Superior temporal gyrus (tissue), 1 donor: ENCODE data around the gene MPV17L2.
A peak's percentile ranks its signal among the peaks of the same experiment; 100 is the strongest.
"Not testable (repeated sequence)": the region's sequence is repeated elsewhere in the genome, so short reads cannot be mapped to it uniquely, and the experiment has no call there.

Source experiments
- DNase-seq: peaks from one replicate; pipeline ENCODE4 v3.0.0-alpha.2; 2016; ENCODE audit errors: extremely low spot score

The MPV17L2 gene

DNA sequence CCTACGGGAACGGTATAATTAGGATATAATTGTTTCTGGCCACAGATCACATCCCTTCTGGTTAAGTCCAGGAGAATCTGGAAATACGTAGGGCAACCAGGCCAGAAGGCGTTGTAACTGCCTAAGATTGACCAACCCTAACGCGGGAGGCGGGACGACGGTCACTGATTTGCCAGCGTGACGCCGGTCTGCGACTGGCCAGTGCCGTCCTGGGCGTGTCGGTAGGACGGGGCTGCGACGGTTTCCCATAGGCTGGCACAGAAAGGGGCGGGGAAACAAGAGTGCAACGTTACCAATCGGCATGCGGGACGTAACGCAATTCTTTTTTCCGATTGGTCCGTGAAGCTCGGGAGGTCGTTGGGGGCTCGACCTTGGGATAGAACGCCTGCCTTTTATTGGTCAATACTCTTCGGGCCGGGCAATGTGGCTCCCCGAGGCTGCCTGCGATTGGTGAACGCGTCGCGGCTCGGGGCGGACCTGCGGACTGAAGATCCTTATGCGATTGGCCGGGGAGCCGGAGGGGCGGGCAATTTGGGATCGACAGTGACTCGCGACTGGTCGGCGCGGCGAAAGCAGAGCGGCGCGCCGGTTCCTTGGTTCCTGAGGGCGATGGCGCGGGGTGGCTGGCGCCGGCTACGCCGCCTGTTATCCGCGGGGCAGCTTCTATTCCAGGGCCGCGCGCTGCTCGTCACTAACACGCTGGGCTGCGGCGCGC lies at the start of gene MPV17L2:
TSS of gene MPV17L2 (plus strand) at position 546 of the 715 bp plus-strand sequence. CDS start at position 610, 64 bp downstream.
- DNase-seq = peak; percentile 100

DNA sequence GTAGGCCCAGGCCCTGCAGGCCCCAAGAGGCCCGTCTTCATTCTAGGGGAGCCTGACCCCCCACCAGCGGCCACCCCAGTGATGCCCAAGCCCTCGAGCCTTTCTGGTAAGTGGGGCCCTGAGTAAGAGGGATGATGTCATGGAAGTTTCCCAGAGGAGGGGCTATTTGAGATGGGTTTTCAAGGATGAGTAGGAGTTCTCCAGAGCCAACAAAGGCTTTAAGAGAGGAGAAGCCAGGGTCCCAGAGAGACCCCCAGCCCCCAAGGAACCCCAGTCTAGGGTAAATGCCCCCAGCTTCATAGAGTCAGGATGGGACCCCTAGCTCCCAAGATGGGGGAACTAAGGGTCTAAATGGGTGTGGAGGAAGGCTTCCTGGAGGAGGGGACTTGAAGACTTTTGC lies 49.1 kb upstream of the MPV17L2 start:
- DNase-seq = no peak

- no peak for DNase-seq
Measured at GRCh38 chr19:18144361-18144760, 48.7 kb upstream of the MPV17L2 start.

DNA sequence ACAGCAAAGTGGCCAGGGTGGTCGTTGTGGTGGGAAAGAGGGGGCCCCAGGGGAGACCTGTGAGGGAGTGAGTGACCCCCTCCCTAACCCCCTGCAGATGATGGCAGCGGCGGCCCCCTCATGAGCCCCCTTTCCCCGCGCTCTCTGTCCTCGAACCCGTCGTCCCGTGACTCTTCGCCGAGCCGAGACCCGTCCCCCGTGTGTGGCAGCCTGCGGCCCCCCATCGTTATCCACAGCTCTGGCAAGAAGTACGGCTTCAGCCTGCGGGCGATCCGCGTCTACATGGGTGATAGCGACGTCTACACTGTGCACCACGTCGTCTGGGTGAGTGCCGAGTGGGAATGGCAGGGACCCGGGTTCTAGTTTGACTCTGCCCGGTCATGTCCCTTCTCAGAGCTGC lies 48.1 kb upstream of the MPV17L2 start:
- no peak for DNase-seq

DNA sequence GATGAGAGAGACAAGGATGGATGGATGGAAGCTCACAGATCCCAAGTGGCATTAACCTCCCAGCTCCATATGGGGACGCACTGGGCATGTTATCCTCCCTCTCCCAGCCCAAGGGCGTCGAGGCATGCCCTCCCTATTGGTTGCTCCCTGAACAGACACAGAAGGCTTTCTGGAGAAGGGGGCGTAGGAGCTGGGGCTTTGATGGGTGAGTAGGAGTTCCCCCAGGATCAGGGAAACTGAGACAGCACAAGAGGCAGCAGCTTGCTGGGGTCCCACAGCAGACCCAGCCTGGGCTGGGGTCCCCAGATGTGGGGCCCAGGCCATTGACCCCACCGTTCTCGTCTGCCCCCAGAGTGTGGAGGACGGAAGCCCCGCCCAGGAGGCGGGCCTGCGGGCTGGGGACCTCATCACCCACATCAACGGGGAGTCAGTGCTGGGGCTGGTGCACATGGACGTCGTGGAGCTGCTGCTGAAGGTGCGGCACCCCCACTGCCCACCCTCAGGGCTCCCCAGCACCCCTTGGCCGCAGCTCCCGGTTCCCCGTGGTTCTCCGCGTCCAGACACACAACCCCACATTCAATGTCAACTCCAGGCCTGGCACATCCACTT lies 47.5 kb upstream of the MPV17L2 start:
- DNase-seq = no peak

- no peak for DNase-seq
Measured at GRCh38 chr19:18147396-18147795, 45.6 kb upstream of the MPV17L2 start.

- no peak for DNase-seq
Measured at GRCh38 chr19:18149596-18149975, 43.4 kb upstream of the MPV17L2 start.

DNA sequence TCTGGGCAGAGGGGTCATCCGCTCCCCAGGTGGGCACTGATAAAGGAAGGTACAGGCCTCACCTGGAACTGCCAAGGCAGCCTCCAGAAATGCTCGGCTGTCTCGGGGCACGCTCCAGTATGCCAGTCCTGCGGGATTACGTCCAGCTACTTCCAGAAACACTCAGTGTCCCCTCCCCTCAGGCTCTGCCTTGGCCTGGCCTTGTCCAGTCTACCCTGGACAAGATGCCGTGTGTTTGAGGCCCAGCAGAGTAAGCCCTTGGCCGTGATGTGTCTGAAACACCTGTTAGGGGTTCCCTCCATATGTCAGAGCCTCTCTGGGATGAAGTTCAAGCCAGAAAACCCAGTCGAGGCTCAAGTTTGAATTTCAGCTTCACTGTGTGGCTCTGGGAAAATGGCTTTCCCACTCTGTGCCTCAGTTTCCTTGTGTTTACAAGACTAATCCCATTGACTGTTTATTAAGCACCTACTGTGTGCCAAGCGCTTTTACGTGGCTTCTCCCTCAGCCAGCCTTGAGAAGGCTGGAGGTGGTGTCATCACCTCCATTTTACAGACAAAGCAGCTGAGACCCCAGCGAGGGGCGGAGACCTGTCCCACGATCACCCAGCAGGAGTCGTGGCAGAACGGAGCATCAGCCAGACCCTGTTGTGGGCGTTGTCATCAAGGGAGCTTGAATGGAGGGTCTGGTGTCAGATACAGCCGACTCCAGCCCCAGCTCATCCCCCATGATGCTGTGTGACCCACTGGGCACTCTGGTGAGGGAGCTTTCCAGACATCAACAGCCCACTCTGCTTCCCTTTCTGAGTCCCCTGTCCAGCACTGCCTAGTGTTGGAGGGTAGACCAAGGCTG lies 42.0 kb upstream of the MPV17L2 start:
- no peak for DNase-seq

DNA sequence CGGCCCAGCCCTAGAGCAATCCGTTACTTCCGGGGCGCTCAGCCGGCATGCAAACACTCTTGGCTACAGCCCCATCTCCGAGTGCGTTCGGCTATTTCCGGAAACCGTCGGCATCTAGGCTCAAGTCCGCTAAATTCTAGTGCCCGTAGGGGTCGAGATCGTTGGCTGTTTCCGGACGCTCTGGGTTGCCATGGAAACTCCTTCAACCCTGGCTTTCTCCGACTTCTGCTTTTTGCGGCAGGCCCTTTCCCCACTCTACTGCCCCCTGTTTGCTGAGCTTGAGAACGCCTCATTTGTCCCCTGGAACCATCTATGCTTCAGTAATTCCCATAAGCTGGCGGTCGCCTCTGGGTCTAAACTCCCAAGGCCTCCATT lies 40.6 kb upstream of the MPV17L2 start:
- DNase-seq = peak; percentile 96

- DNase-seq = peak; percentile 99
Measured at GRCh38 chr19:18152817-18153555, 40.0 kb upstream of the MPV17L2 start, which contains the start of gene PIK3R2. Gene PIK3R2, plus strand, starts transcription at chr19:18153163. Its CDS starts 2,717 bp downstream, at chr19:18155880.

DNA sequence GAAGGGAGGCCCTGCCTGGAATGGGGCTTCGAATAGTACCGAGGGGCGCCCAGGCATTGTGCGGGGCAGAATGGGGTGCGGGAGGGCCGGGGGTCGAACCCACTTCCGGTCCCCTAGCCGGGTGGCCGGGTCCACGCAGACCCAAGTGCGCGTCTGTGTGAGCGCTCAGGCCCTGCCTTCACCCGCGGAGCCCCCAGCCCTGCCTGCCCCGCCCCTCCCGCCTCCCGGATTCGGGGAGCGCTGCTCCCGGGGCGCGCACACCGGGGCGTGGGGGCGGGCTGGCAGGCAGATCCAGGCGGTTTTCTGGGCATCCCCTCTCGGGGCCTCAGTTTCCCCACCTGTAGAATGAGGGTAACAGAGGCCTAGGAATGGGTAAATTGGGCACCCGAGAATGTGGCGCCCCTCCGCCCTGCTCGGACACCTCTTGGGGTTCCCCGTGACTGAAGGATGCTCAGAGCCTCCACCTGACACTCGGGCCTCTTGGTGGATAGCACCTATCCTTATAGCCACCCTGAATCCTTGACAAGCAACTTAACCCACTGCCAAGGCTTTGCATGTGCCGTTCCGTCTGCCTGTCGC lies 39.4 kb upstream of the MPV17L2 start:
- DNase-seq = no peak

- DNase-seq = no peak
Measured at GRCh38 chr19:18155095-18156087, 37.6 kb upstream of the MPV17L2 start.

GRCh38 chr19:18156268-18156667 lies 36.8 kb upstream of the MPV17L2 start:
- DNase-seq = no peak

DNA sequence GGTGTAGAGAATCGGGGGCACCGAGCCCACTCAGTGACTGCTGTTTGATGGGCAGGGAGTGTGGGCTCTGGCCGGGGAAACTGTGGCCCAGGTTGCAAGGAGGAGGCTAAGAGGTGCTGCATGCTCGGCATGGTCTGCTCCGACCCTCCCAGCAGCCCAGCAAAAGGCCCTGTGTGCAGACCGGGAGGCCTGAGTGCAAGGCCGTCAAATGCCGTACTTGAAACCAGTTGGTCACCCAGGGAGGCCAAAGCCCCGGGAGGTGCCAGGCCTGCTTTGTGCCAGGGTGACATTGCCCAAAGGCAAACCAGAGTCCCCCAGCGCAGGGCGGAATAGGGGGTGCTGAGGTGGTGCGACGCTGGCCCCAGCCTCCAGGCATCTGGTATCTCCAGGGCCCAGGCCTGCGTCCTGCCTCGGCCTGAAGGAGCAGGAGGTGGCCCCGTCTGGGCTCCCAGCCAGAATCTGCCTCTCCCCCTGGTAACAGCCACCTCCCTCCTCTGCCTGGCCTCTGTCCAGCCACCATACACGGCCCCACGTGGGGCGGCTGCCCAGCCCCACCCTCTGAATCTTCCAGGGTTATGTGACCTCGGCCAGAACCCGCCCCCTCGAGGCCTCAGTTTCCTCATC lies 36.1 kb upstream of the MPV17L2 start:
- peak; percentile 60 for DNase-seq

DNA sequence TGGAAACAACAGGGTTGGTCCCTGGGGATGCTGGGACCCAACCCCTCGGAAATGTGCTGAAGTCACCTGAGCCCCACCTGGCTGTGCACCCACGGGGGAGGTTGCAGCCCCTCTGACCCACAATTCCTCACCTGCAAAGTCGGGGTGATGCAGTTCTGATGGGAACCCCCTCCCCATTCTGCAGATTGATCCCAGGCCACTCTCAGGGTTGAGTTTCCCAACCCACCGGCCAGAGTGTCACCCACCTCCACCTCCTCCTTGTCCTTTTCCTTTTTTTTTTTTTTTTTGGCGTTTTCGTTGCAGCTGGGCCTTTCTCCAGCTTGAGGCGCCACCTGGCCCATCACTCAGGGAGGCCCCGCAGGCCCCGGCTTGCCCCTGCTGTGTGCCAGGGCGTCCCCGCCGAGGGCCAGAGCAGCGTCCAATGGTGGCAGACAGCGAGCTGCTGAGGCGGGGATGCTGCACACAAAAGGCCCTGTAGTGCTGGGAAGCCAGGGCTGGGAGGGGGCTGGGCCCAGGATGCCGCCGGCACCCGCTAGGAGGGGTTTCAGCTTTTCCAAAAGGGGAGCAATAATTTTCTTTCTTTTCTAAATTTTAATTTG lies 35.5 kb upstream of the MPV17L2 start:
- DNase-seq = peak; percentile 79

DNA sequence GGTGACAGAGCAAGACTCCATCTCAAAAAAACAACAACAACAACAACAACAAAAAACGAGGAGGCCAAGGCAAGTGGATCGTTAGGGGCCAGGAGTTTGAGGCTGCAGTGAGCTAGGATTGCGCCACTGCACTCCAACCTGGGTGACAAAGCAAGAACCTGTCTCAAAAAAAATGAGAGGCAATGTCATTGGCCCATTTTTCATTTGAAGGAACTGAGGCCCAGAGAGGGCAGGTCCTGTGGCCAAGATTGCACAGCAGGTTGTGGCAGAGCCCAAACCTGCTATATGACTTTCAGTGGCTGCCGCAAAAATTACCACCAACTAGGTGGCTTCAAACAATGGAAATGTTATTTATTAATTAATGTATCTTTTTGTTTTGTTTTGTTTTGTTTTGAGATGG lies 34.6 kb upstream of the MPV17L2 start:
- DNase-seq = no peak

DNA sequence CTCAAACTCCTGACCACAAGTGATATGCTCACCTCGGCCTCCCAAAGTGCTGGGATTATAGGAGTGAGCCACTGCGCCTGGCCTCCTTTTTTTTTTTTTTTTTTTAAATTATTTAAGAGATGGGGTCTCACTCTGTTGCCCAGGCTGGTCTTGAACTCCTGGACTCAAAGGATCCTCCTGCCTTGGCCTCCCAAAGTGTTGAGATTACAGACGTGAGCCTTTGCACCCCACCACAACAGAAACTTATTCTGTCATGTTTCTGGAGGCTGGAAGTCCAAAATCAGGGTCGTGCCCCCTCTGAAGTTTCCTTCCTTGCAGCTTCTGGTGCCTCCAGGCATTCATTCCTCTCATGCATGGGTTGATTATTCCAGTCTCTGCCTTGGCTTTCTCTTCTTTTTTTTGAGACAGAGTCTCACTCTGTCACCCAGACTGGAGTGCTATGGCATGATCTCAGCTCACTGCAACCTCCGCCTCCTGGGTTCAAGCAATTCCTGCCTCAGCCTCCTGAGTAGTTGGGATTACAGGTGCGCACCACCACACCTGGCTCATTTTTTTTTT lies 33.9 kb upstream of the MPV17L2 start:
- DNase-seq = not testable (repeated sequence)

- DNase-seq = no peak
Measured at GRCh38 chr19:18159810-18160209, 33.2 kb upstream of the MPV17L2 start.

DNA sequence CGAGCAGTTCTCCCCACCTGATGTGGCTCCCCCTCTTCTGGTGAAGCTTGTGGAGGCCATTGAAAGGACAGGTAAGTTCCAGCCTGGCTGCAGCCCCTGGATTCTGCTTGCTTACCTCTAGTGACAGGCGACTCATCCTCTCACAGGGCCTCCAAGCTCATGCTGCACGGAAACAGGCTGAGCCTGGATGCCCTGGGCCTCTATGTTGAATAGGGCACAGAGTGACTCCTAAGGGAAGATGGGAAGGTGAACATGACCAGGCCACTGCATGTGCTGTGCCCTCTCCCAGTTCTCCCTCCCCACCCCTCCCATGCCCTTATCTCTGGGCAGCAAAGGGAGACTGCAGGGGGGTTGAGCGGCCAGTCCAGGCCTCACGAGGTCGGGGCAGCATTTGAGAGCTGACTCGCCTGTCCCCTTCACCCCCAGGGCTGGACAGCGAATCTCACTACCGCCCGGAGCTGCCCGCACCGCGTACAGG lies 32.5 kb upstream of the MPV17L2 start:
- no peak for DNase-seq
